DMS114 treated with DMSO at 0.1 percent for 48 hours (cell line): ENCODE data around the gene GAL3ST1.
"Not testable (repeated sequence)": the region's sequence is repeated elsewhere in the genome, so short reads cannot be mapped to it uniquely, and the experiment has no call there.

Source experiments
- DNase-seq: peaks from one replicate; lab custom pipeline; 2025; ENCODE audit not compliant: unreplicated experiment; lab: John Stamatoyannopoulos, UW

GAL3ST1 gene

GRCh38 chr22:30566125-30566524, 8.3 kb downstream of the GAL3ST1 start:
- DNase-seq = no peak

- no peak for DNase-seq
Measured at GRCh38 chr22:30565341-30565740, 9.1 kb downstream of the GAL3ST1 start.

- no peak for DNase-seq
Measured at GRCh38 chr22:30564761-30565119, 9.7 kb downstream of the GAL3ST1 start.

GRCh38 chr22:30564045-30564760, 10.3 kb downstream of the GAL3ST1 start:
- DNase-seq = no peak

- no peak for DNase-seq
Measured at GRCh38 chr22:30562366-30562765, 12.1 kb downstream of the GAL3ST1 start.

- DNase-seq = no peak
Measured at GRCh38 chr22:30561402-30562189, 12.9 kb downstream of the GAL3ST1 start.

- not testable (repeated sequence) for DNase-seq
Measured at GRCh38 chr22:30560643-30561202, 13.7 kb downstream of the GAL3ST1 start.

- no peak for DNase-seq
Measured at GRCh38 chr22:30559889-30560288, 14.6 kb downstream of the GAL3ST1 start.

GRCh38 chr22:30557243-30557642, 17.2 kb downstream of the GAL3ST1 start:
- no peak for DNase-seq

GRCh38 chr22:30556388-30556787, 18.1 kb downstream of the GAL3ST1 start:
- DNase-seq = no peak

GRCh38 chr22:30555282-30556210, 18.9 kb downstream of the GAL3ST1 start:
- DNase-seq = no peak

GRCh38 chr22:30553971-30554370, 20.5 kb downstream of the GAL3ST1 start:
- no peak for DNase-seq

GRCh38 chr22:30552719-30553118, 21.7 kb downstream of the GAL3ST1 start:
- DNase-seq = no peak

GRCh38 chr22:30551813-30552212, 22.7 kb downstream of the GAL3ST1 start:
- not testable (repeated sequence) for DNase-seq

GRCh38 chr22:30547188-30547587, 27.3 kb downstream of the GAL3ST1 start:
- no peak for DNase-seq

GRCh38 chr22:30546616-30547015, 27.8 kb downstream of the GAL3ST1 start, which contains the start of gene SEC14L6:
Gene SEC14L6, minus strand, starts transcription at chr22:30546741. Its CDS starts 59 bp downstream, at chr22:30546682.
- no peak for DNase-seq

- no peak for DNase-seq
Measured at GRCh38 chr22:30542811-30543188, 31.7 kb downstream of the GAL3ST1 start.

GRCh38 chr22:30541961-30542810, 32.3 kb downstream of the GAL3ST1 start:
- no peak for DNase-seq

GRCh38 chr22:30541511-30541910, 33.0 kb downstream of the GAL3ST1 start:
- DNase-seq = not testable (repeated sequence)

GRCh38 chr22:30539368-30539767, 35.1 kb downstream of the GAL3ST1 start:
- no peak for DNase-seq
